ENCODE data around the gene PTTG1IP2.

PTTG1IP2 gene

DNA sequence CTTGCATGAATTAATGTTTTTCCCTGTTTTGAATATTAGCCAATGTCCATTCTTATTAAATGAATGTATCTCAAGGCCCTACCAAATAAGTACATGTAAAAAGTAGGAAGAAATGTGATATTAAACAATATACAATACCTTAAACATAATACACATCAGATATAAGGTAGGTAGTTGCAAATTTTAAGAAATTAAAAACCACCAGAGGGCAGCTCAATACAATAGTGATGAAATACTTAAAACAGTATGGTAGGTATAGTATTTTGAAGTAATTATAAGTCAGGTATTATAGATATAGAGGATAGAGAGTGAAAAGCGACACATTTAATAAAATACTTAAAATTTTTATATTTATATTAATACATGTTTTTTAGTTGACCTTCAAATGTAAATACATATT lies 83.1 kb downstream of the PTTG1IP2 start:
- DNase-seq (ENCODE audit: low spot score) (no peak), FAIRE-seq (no peak)

GRCh38 chr7:90560730-90561129 lies 91.3 kb downstream of the PTTG1IP2 start:
- FAIRE-seq (no peak), DNase-seq (ENCODE audit: low spot score) (no peak)

All from urothelium cell line (cell line).